Lower leg skin (tissue), 4 donors: ENCODE data around the gene OBSL1. TPM values are rescaled to one million over a fixed set of nuclear protein-coding genes. Genes with fewer than 3 reads are reported as not detected.

Source experiments
- DNase-seq, 2 donors: peaks; one replicate each; pipeline ENCODE4 v3.0.0-alpha.2; 2019; ENCODE audit warnings: low spot score in 2 of 2
- H3K4me3 ChIP-seq: fragments of 200-600 bp; sonication (generic); 2 replicates; pipeline ENCODE4 v1.5.1; 2017; ENCODE audit warnings: mild to moderate bottlenecking, low read depth; ENCODE audit not compliant: poor library complexity, severe bottlenecking
- POLR2A ChIP-seq, 2 donors: fragments of 450-650 bp; IDR thresholded peaks; one replicate each; pipeline ENCODE4 v1.6.1; 2016 to 2017; ENCODE audit warnings: antibody characterized with exemption in 2 of 2, mild to moderate bottlenecking in 1 of 2, moderate library complexity in 1 of 2
- WGBS, 2 donors: methylation state at CpG; one replicate each; pipeline ENCODE4 v1.1.5; 2018; 5-methylcytosine and 5-hydroxymethylcytosine counted together
- intact Hi-C: fragments of 100-400 bp; cut with DNase I; formaldehyde crosslinking; loops from one replicate; pipeline ENCODE4 v1.15.0; 2023; ENCODE audit warnings: low total_unique reads
- total RNA-seq, 4 donors: library from RNA; depleted of rRNA; stranded (reverse); fragments of >200 nt; gene quantifications; one replicate each; pipeline ENCODE4 v1.1.0, GENCODE V29; 2016
- TF ChIP-seq, protein P1 (sequence below), 3 donors: fragments of 450-650 bp; IDR thresholded peaks; one replicate each; pipeline ENCODE4 v1.5.1; 2016; ENCODE audit warnings: antibody characterized with exemption in 3 of 3, mild to moderate bottlenecking in 3 of 3, moderate library complexity in 2 of 3

OBSL1 gene
- total RNA-seq, 4 donors from 2014 or later, result 34.2 to 52.7 (median 42.7) TPM

DNA sequence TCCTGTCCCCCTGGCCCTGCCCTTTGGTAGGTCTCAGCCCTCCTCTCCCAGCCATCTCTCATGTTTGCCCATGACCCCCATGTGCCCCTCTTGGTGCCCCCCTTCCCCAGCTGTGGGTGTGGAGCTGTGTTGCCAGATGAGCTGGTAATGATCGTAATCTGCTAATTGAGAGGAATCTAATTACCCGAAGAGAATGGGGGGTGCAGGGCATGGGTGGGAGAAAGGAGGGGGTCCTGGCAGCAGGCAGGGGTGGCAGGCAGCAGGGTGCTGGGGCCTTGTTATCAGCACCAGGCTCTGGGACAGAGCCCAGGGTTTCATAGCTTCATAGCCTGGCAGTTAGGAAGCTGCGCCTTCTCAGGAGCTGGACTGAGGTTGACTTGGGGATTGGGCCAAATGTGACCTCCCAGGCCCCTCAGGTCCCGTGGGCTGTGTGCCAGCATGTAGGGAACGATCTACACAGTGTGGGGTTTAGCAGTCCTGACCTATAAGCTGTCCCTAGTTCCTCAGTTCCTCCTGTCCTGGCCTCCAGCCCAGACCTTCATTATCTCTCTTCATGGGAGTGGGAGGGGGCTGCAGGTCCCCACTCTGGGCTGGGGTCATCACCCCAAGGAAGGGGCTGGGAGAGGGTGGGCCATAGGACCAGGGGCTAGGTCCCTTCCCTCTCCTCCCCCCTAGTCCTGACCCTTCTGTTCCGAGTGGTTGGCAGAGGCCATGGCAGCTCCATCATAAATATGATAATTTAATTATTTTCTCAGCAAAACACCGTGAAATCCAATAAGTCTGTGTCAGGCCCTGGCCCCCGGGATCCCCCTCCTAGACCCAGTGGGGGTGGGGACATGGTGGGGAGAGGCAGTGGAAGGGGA, 63.5 kb downstream of the OBSL1 start:
- intact Hi-C loops, result no loop called here
- WGBS, 2 donors, result 52% methylated on average over 7 to 8 of the region's 8 CpGs
- DNase-seq, result no peak
- no peak overlapping the region for H3K4me3 ChIP-seq
- TF ChIP-seq, protein P1, sequence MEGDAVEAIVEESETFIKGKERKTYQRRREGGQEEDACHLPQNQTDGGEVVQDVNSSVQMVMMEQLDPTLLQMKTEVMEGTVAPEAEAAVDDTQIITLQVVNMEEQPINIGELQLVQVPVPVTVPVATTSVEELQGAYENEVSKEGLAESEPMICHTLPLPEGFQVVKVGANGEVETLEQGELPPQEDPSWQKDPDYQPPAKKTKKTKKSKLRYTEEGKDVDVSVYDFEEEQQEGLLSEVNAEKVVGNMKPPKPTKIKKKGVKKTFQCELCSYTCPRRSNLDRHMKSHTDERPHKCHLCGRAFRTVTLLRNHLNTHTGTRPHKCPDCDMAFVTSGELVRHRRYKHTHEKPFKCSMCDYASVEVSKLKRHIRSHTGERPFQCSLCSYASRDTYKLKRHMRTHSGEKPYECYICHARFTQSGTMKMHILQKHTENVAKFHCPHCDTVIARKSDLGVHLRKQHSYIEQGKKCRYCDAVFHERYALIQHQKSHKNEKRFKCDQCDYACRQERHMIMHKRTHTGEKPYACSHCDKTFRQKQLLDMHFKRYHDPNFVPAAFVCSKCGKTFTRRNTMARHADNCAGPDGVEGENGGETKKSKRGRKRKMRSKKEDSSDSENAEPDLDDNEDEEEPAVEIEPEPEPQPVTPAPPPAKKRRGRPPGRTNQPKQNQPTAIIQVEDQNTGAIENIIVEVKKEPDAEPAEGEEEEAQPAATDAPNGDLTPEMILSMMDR (IDR thresholded peaks at IDR 0.05), result no peak
- no peak for TF ChIP-seq POLR2A (IDR thresholded peaks at IDR 0.05)

DNA sequence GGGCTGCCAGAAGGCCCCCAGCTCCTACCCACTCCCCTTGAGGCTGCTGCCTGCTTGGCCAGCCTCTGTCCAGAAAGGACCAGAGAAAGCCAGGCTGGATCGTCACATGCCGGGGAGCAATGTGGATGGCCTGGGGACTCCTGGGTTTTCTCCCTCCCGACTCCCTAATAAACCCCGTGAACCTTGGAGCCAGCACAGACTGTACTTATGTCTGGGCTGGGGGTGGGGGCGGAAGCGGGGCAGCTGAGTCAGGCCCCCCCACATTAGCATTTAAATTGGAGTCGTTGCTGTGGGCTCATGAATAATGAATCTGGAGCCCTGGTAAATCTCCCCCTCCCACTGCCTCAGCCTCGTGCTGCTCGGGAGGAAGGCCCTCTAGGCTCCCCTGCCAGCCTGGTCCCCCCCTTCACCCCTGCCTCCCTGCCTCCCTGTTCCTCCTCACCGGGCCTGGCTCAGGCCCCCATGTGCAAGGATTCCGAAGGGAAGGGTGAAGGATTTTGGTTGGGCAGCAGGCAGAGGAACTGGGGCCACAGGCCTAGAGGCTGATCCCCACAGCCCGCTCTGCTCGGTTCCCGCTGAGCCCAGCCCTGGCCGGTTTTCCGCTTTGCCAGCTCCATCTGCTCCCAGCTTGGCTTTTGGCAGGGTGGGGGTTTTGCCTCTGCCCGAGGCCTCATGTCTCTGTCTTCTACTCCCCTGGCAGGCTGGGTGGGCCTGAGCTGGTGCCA, 64.4 kb downstream of the OBSL1 start:
- H3K4me3 ChIP-seq, result no peak overlapping the region
- intact Hi-C loops, result no loop called here
- no peak for DNase-seq
- 73 to 76% methylated on average over 17 of the region's 17 CpGs for WGBS, 2 donors
- no peak for TF ChIP-seq POLR2A (IDR thresholded peaks at IDR 0.05)
- TF ChIP-seq, protein P1 (IDR thresholded peaks at IDR 0.05), result no peak

DNA sequence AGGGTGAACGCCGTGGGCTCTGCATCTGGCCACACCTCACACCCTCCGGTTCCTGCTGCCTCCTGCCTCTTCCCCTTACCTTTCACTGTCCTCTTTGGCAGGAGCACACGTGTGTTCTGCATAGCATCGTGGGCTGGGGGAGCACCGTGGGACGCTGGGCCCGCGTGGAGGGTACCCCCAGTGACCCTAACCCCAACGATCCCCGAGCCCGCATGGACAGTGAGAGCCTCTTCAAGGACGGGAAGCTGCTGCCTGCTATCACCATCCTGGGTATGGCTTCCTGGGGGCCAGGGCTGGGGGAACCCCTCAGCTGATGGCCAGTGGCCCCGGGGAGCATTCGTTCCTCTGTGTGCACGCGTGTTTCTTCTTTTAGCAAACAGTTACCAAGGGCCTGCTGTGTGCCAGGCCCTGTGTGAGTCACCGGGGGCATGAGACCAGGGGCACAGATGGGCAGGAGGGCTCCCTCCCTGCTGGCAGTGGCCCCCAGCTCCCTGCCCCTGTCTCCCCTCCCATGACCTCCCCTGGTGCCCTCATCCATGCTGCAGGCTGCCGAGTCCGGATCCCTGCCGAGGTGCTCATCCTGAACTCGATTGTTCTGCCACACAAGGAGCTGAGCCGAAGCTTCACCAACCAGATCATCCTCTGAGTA, 65.1 kb downstream of the OBSL1 start:
- TF ChIP-seq POLR2A (IDR thresholded peaks at IDR 0.05), result no peak
- TF ChIP-seq, protein P1 (IDR thresholded peaks at IDR 0.05), result no peak
- no peak overlapping the region for H3K4me3 ChIP-seq
- WGBS, 2 donors, result 80 to 86% methylated on average over 23 of the region's 23 CpGs
- no peak for DNase-seq
- intact Hi-C loops, result no loop called here

DNA sequence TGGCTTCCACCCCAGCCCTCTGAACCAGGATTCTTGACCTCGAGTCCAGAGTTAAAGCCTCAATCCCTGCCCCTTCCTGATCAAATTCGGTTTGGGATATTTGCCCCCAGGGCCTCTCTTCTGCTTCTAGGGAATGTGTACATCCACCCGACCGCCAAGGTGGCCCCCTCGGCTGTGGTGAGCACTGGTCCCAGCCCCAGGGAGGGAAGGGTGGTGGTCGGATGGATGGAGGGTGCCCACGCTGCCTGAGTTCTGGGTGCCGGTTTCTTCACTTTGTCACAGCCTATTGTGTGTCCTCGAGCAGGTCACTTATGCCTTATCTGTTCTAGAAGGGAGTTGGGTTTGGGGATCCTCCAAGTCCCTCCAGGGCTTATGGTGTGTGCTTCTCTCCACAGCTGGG, 65.8 kb downstream of the OBSL1 start:
- intact Hi-C loops, result no loop called here
- TF ChIP-seq, protein P1 (IDR thresholded peaks at IDR 0.05), result no peak
- no peak for TF ChIP-seq POLR2A (IDR thresholded peaks at IDR 0.05)
- DNase-seq, result no peak
- no peak overlapping the region for H3K4me3 ChIP-seq
- 87 to 92% methylated on average over 9 of the region's 9 CpGs for WGBS, 2 donors

DNA sequence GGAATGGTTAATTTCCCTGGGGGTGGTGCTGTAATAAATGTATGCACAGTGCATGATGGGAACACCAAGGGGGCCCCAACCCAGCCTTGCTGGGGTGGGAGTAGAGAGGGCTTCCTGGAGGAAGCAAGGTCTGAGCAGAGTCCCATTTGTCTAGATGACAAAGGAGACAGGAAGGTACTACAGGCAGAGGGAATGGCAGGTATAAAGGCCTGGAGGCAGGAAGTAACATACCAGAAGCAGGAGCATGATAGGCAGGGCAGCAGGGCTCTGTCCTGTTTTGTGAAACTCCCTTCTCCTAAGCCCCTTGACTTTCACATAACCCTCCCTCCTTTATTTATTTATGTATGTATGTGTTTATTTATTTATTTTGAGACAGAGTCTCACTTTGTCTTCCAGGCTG, 68.7 kb downstream of the OBSL1 start:
- intact Hi-C loops, result no loop called here
- H3K4me3 ChIP-seq, result no peak overlapping the region
- DNase-seq, result no peak
- TF ChIP-seq POLR2A (IDR thresholded peaks at IDR 0.05), result no peak
- TF ChIP-seq, protein P1 (IDR thresholded peaks at IDR 0.05), result no peak
